NOMO-1 treated with dmso at 0.1 percent for 144 hours (cell line): Measurements from ENCODE around the gene SOCS7.

Experiments used
- DNase-seq: peaks from one replicate; lab custom pipeline; 2025; ENCODE audit not compliant: unreplicated experiment; lab: John Stamatoyannopoulos, UW

The SOCS7 gene

GRCh38 chr17:38361694-38362465 is 10.2 kb downstream of the SOCS7 start:
- no peak for DNase-seq

- DNase-seq = no peak
Observed at GRCh38 chr17:38363016-38363415, 11.4 kb downstream of the SOCS7 start.

GRCh38 chr17:38364741-38365140 is 13.1 kb downstream of the SOCS7 start:
- DNase-seq = no peak

- DNase-seq = no peak
Observed at GRCh38 chr17:38369124-38369886, 17.7 kb downstream of the SOCS7 start.

- DNase-seq = no peak
Observed at GRCh38 chr17:38379448-38379847, 27.8 kb downstream of the SOCS7 start.

GRCh38 chr17:38395090-38395489 is 43.4 kb downstream of the SOCS7 start:
- DNase-seq = no peak

- DNase-seq = no peak
Observed at GRCh38 chr17:38397227-38397626, 45.6 kb downstream of the SOCS7 start.

GRCh38 chr17:38400286-38400685 is 48.6 kb downstream of the SOCS7 start:
- DNase-seq = no peak

GRCh38 chr17:38401459-38401858 is 49.8 kb downstream of the SOCS7 start:
- no peak for DNase-seq

GRCh38 chr17:38402897-38403296 is 51.3 kb downstream of the SOCS7 start:
- DNase-seq = no peak

GRCh38 chr17:38403491-38403890 is 51.8 kb downstream of the SOCS7 start:
- no peak for DNase-seq

GRCh38 chr17:38404174-38404943 is 52.7 kb downstream of the SOCS7 start:
- DNase-seq = no peak

- no peak for DNase-seq
Observed at GRCh38 chr17:38405654-38406053, 54.0 kb downstream of the SOCS7 start.

GRCh38 chr17:38410201-38410600 is 58.6 kb downstream of the SOCS7 start:
- no peak for DNase-seq

GRCh38 chr17:38415250-38416194 is 63.9 kb downstream of the SOCS7 start:
- DNase-seq = peak; percentile 53

- peak; percentile 15 for DNase-seq
Observed at GRCh38 chr17:38416840-38417209, 65.2 kb downstream of the SOCS7 start.

GRCh38 chr17:38417210-38417951 is 65.7 kb downstream of the SOCS7 start:
- DNase-seq = no peak

- DNase-seq = no peak
Observed at GRCh38 chr17:38418062-38418692, 66.5 kb downstream of the SOCS7 start.

GRCh38 chr17:38418693-38419507 is 67.3 kb downstream of the SOCS7 start:
- DNase-seq = no peak
